Neuronal stem cell (in vitro differentiated cells): ENCODE data around the gene TRMT44.

ENCODE experiments used
- DNase-seq: peaks from one replicate; pipeline ENCODE4 v3.0.0-alpha.2; 2013; ENCODE audit warnings: low spot score
- H2AFZ ChIP-seq: one replicate; pipeline ENCODE4 v1.6.1; 2013; ENCODE audit warnings: mild to moderate bottlenecking, low read length, inconsistent platforms
- H2AK5ac ChIP-seq: 2 replicates; pipeline ENCODE4 v1.6.1; 2013; ENCODE audit warnings: low read depth, mild to moderate bottlenecking, inconsistent platforms, low read length, moderate library complexity, mixed read lengths
- H2BK120ac ChIP-seq: 2 replicates; pipeline ENCODE4 v1.6.1; 2013; ENCODE audit warnings: low read depth, mild to moderate bottlenecking, inconsistent platforms, low read length, moderate library complexity, mixed read lengths
- H2BK12ac ChIP-seq: one replicate; pipeline ENCODE4 v1.6.1; 2013; ENCODE audit warnings: low read length, inconsistent platforms
- H2BK15ac ChIP-seq: 2 replicates; pipeline ENCODE4 v1.6.1; 2013; ENCODE audit warnings: mild to moderate bottlenecking, low read length, inconsistent platforms, mixed read lengths
- H2BK5ac ChIP-seq: one replicate; pipeline ENCODE4 v1.6.1; 2013; ENCODE audit warnings: inconsistent platforms, mild to moderate bottlenecking, low read length, moderate library complexity
- H3K14ac ChIP-seq: one replicate; pipeline ENCODE4 v1.6.1; 2013; ENCODE audit warnings: low read length, inconsistent platforms
- H3K18ac ChIP-seq: 2 replicates; pipeline ENCODE4 v1.6.1; 2013; ENCODE audit warnings: low read length, inconsistent platforms
- H3K23ac ChIP-seq: 2 replicates; pipeline ENCODE4 v1.6.1; 2013; ENCODE audit warnings: low read depth, mild to moderate bottlenecking, mixed read lengths, low read length, inconsistent platforms; ENCODE audit not compliant: poor library complexity
- H3K27ac ChIP-seq: replicated peaks from 3 replicates; pipeline ENCODE4 v1.5.1; 2013; ENCODE audit warnings: low read length, inconsistent platforms
- H3K27me3 ChIP-seq, 3 experiments: 2 replicates each; pipeline ENCODE4 v1.6.1; 2013; ENCODE audit warnings: low read length in 3 of 3, mild to moderate bottlenecking in 2 of 3, inconsistent platforms in 1 of 3, low read depth in 1 of 3, mixed read lengths in 1 of 3, moderate library complexity in 1 of 3; ENCODE audit not compliant: control insufficient read depth in 3 of 3, insufficient read depth in 3 of 3
- H3K36me3 ChIP-seq, 2 donors: replicated peaks in 1 of 2; 2 replicates each; pipeline ENCODE4 v1.6.1; 2013; ENCODE audit warnings: low read length in 2 of 2; ENCODE audit not compliant: control insufficient read depth in 2 of 2, insufficient read depth in 2 of 2
- H3K4ac ChIP-seq: 2 replicates; pipeline ENCODE4 v1.6.1; 2013; ENCODE audit warnings: inconsistent platforms, mild to moderate bottlenecking, low read length, moderate library complexity
- H3K4me1 ChIP-seq, 2 donors: 1 replicate in 1 of 2; 2 replicates in 1 of 2; pipeline ENCODE4 v1.6.1; 2013; ENCODE audit warnings: low read length in 2 of 2, low read depth in 1 of 2; ENCODE audit not compliant: control insufficient read depth in 2 of 2, insufficient read depth in 1 of 2
- H3K4me2 ChIP-seq: one replicate; pipeline ENCODE4 v1.6.1; 2013; ENCODE audit warnings: mild to moderate bottlenecking, low read length, inconsistent platforms; ENCODE audit not compliant: insufficient read depth, poor library complexity, severe bottlenecking
- H3K4me3 ChIP-seq, 2 donors: 2 replicates each; pipeline ENCODE4 v1.5.1; 2013; ENCODE audit warnings: low read length in 2 of 2, mild to moderate bottlenecking in 2 of 2, inconsistent platforms in 1 of 2, moderate library complexity in 1 of 2
- H3K79me1 ChIP-seq: one replicate; pipeline ENCODE4 v1.6.1; 2013; ENCODE audit warnings: low read depth, mild to moderate bottlenecking, inconsistent platforms, low read length, moderate library complexity
- H3K9ac ChIP-seq: one replicate; pipeline ENCODE4 v1.6.1; 2013; ENCODE audit warnings: mild to moderate bottlenecking, low read depth, low read length, inconsistent platforms; ENCODE audit not compliant: poor library complexity
- H3K9me3 ChIP-seq, 2 donors: replicated peaks in 1 of 2; 2 replicates each; pipeline versions ENCODE3 to v1.6.1; 2013; ENCODE audit warnings: low read length in 2 of 2, mild to moderate bottlenecking in 2 of 2, inconsistent platforms in 1 of 2, low read depth in 1 of 2, mixed read lengths in 1 of 2, moderate library complexity in 1 of 2; ENCODE audit not compliant: control insufficient read depth in 2 of 2, insufficient read depth in 1 of 2
- H4K8ac ChIP-seq: one replicate; pipeline ENCODE4 v1.6.1; 2013; ENCODE audit warnings: low read depth, mild to moderate bottlenecking, inconsistent platforms, low read length, moderate library complexity
- H4K91ac ChIP-seq: one replicate; pipeline ENCODE4 v1.6.1; 2013; ENCODE audit warnings: low read length, low read depth, mild to moderate bottlenecking, inconsistent platforms; ENCODE audit not compliant: poor library complexity
- WGBS, 2 donors: extraction: QIAGEN DNeasy Blood & Tissue Kit; methylation state at CpG; one replicate each; pipeline ENCODE4 v1.1.7; 2013; ENCODE audit warnings: missing lambda C conversion rate in 2 of 2, mixed read lengths in 1 of 2; ENCODE audit not compliant: insufficient read length in 2 of 2, insufficient replicate concordance in 1 of 2; ENCODE audit errors: extremely low coverage in 2 of 2; 5-methylcytosine and 5-hydroxymethylcytosine counted together

TRMT44 gene

GRCh38 chr4:8446122-8446521 is 5.5 kb downstream of the TRMT44 start:
- Histone ChIP-seq H4K91ac (no peak overlapping the region), H3K27ac (no peak overlapping the region), H3K18ac (no peak overlapping the region), H3K23ac (no peak overlapping the region), H3K27me3 (no peaks in the 10 kb centered on the region), H2BK15ac (no peak overlapping the region), H3K4me3 (no peak overlapping the region), H4K8ac (no peak overlapping the region), H3K9me3 (no peaks in the 10 kb centered on the region), H2BK12ac (no peak overlapping the region), H3K79me1 (peaks cover 8% of the 10 kb centered on the region), H2BK120ac (no peak overlapping the region), H3K4ac (no peak overlapping the region), H3K4me2 (no peak overlapping the region), H2BK5ac (no peak overlapping the region), H3K14ac (no peak overlapping the region), H2AFZ (no peak overlapping the region), H3K4me1 (peaks cover 12 to 16% of the 10 kb centered on the region in 2 donors), H3K9ac (no peak overlapping the region), H2AK5ac (no peak overlapping the region), H3K36me3 (peaks cover 3 to 54% of the 10 kb centered on the region in 2 donors)
- WGBS, 2 donors, result no CpG with 5 or more reads among the region's 3 CpGs
- no peak for DNase-seq

DNA sequence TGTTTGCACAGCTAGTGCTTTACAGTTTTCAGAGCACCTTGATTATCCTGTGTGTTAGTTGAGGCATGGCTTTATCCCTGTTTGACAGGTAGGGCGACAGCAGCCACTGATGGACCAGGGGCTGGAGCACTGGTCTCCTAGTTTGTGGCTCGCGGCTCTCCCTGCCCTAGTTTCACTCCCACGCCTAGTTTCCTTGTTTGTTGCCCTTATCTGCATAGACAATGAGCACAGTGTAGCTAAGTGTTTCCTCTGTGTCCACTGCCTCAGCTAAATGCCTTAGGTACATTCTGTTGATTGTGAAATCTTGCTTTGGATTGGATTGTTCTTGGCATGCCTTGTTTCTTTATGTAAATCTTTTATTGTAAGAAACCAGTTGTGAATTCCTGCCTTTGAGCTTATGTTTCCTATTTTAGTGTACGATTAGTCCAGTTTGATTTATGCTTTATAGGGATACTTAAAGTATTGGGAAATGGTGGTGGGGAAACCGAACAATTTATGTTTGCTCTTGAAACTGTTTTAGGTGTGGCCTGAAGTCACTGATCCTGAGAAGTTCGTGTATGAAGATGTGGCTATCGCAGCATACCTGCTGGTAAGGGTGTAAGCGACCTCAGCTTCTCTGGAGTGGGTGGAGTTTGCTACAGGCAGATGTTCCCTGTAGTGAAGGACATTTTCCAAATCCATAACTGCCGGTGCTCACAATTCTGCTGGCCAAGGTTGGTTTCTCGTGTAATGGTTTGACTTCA is 11.0 kb downstream of the TRMT44 start:
- Histone ChIP-seq H2BK5ac (no peak overlapping the region), H3K27ac (no peak overlapping the region), H2BK12ac (no peak overlapping the region), H3K9ac (no peak overlapping the region), H3K4me1 (peaks cover 0 to 4% of the 10 kb centered on the region in 2 donors), H3K4ac (no peak overlapping the region), H4K8ac (no peak overlapping the region), H2AFZ (no peak overlapping the region), H2BK15ac (no peak overlapping the region), H3K14ac (no peak overlapping the region), H3K18ac (no peak overlapping the region), H3K36me3 (peaks cover 28 to 97% of the 10 kb centered on the region in 2 donors), H3K4me2 (no peak overlapping the region), H3K79me1 (no peaks in the 10 kb centered on the region), H4K91ac (no peak overlapping the region), H2BK120ac (no peak overlapping the region), H3K9me3 (no peaks in the 10 kb centered on the region), H3K4me3 (no peak overlapping the region), H3K23ac (no peak overlapping the region), H3K27me3 (no peaks in the 10 kb centered on the region), H2AK5ac (no peak overlapping the region)
- no peak for DNase-seq
- no CpG with 5 or more reads among the region's 11 CpGs for WGBS, 2 donors

- H3K36me3 ChIP-seq, result peaks cover 34 to 96% of the 10 kb centered on the region in 2 donors
Observed at GRCh38 chr4:8453957-8454356, 13.4 kb downstream of the TRMT44 start.

DNA sequence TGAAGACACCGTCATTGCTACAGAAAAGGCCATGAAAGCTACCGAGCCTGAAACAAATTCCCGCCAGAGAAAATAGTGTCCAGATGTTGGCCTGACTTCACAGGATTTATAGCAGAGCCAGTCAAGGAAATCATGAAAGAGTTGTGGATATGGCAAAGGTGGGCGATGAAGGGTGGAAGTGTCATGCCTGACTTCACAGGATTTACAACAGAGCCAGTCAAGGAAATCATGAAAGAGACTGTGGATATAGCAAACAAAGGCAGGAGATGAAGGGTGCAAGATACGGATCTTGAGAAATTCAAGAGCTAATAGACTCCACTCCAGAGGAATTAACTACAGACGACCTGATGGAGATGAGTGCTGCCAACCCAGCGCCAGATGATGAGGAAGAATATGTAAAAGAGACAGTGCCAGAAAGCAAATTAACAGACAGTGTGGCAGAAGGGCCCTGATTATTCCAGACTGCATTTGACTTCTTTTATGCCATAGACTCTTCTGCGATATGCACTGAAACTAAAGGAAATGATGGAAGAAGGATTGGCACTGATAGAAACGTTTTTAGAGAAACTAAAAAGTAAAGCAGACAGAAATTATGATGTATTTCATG is 17.2 kb downstream of the TRMT44 start:
- Histone ChIP-seq H4K91ac (no peak overlapping the region), H3K4me3 (no peak overlapping the region), H2BK12ac (no peak overlapping the region), H3K18ac (no peak overlapping the region), H3K14ac (no peak overlapping the region), H3K27ac (no peak overlapping the region), H2AK5ac (no peak overlapping the region), H2BK15ac (no peak overlapping the region), H2BK120ac (no peak overlapping the region), H2BK5ac (no peak overlapping the region), H3K9me3 (no peaks in the 10 kb centered on the region), H3K9ac (no peak overlapping the region), H2AFZ (no peak overlapping the region), H3K79me1 (no peaks in the 10 kb centered on the region), H3K27me3 (no peaks in the 10 kb centered on the region), H3K23ac (no peak overlapping the region), H3K4me2 (no peak overlapping the region), H3K4me1 (no peaks in the 10 kb centered on the region), H3K4ac (no peak overlapping the region), H4K8ac (no peak overlapping the region), H3K36me3 (peaks cover 35 to 82% of the 10 kb centered on the region in 2 donors)
- DNase-seq, result no peak
- no CpG with 5 or more reads among the region's 9 CpGs for WGBS, 2 donors

More at GRCh38 chr4:8453957-8454356, 13.4 kb downstream of the TRMT44 start:
- Histone ChIP-seq H2AFZ (no peak overlapping the region), H3K4ac (no peak overlapping the region), H3K9ac (no peak overlapping the region), H4K8ac (no peak overlapping the region), H2BK5ac (no peak overlapping the region), H3K9me3 (no peaks in the 10 kb centered on the region), H3K4me3 (no peak overlapping the region), H3K4me1 (peaks cover 0 to 2% of the 10 kb centered on the region in 2 donors), H3K23ac (no peak overlapping the region), H3K79me1 (no peaks in the 10 kb centered on the region), H3K14ac (no peak overlapping the region), H2AK5ac (no peak overlapping the region), H3K18ac (no peak overlapping the region), H3K27me3 (no peaks in the 10 kb centered on the region), H2BK15ac (no peak overlapping the region), H2BK12ac (no peak overlapping the region), H3K4me2 (no peak overlapping the region), H3K27ac (no peak overlapping the region), H4K91ac (no peak overlapping the region), H2BK120ac (no peak overlapping the region)
- no CpG with 5 or more reads among the region's 3 CpGs for WGBS, 2 donors
- no peak for DNase-seq
